HEK293 (cell line): Measurements from ENCODE around the gene ARHGAP22.

Source experiments
- CTCF ChIA-PET: fragments of 350-600 bp; formaldehyde crosslinking; extraction: SDS; loops from one replicate; lab custom pipeline; 2021; ENCODE audit warnings: antibody characterized with exemption; lab: Yijun Ruan, JAX
- POLR2A ChIA-PET: fragments of 300-600 bp; formaldehyde crosslinking; extraction: SDS; loops from one replicate; lab custom pipeline; 2020; ENCODE audit warnings: antibody characterized with exemption, inconsistent platforms; lab: Yijun Ruan, JAX
- H3K27ac ChIP-seq: fragments of 200-500 bp; sonication (Bioruptor generic); 2 replicates; pipeline ENCODE4 v1.5.1; 2014; ENCODE audit warnings: low read depth, low read length, control low read depth, inconsistent platforms; ENCODE audit errors: extremely low read depth
- H3K36me3 ChIP-seq, 2 experiments: fragments of 200-500 bp in 1 of 2; sonication (Bioruptor generic) in 1 of 2; 1 replicate in 1 of 2; 2 replicates in 1 of 2; pipeline ENCODE4 v1.5.1; 2014 to 2017; ENCODE audit warnings: inconsistent platforms in 2 of 2, low read length in 2 of 2; ENCODE audit not compliant: control insufficient read depth in 2 of 2, insufficient read depth in 1 of 2
- H3K4me1 ChIP-seq: fragments of 200-500 bp; sonication (Bioruptor generic); 2 replicates; pipeline ENCODE4 v1.5.1; 2014; ENCODE audit warnings: mild to moderate bottlenecking, low read length, inconsistent platforms; ENCODE audit not compliant: control insufficient read depth, insufficient read depth
- H3K4me3 ChIP-seq: 2 replicates; pipeline ENCODE4 v1.5.1; 2011; ENCODE audit warnings: low read depth, mild to moderate bottlenecking, control low read depth, low read length, moderate library complexity
- H3K9me3 ChIP-seq: fragments of 200-500 bp; sonication (Bioruptor generic); 2 replicates; pipeline ENCODE4 v1.5.1; 2014; ENCODE audit warnings: low read depth, low read length, inconsistent platforms; ENCODE audit not compliant: control insufficient read depth, insufficient read depth
- BCL11B ChIP-seq: fragments of 450-650 bp; formaldehyde crosslinking; IDR thresholded peaks from 2 replicates; pipeline ENCODE4 v1.5.1; 2016; ENCODE audit warnings: low read depth, missing biosample characterization, missing genetic modification characterization
- GLI2 ChIP-seq: fragments of 450-650 bp; formaldehyde crosslinking; IDR thresholded peaks from 2 replicates; pipeline ENCODE4; 2017; ENCODE audit warnings: missing biosample characterization, missing genetic modification characterization, low read depth, borderline replicate concordance
- GLIS2 ChIP-seq: fragments of 450-650 bp; formaldehyde crosslinking; IDR thresholded peaks from 2 replicates; pipeline ENCODE4 v1.5.1; 2016; ENCODE audit warnings: missing biosample characterization, missing genetic modification characterization
- KLF7 ChIP-seq: fragments of 450-650 bp; formaldehyde crosslinking; IDR thresholded peaks from 2 replicates; pipeline ENCODE4 v1.5.1; 2016; ENCODE audit warnings: missing biosample characterization, missing genetic modification characterization, borderline replicate concordance
- KLF8 ChIP-seq: fragments of 450-650 bp; formaldehyde crosslinking; IDR thresholded peaks from 2 replicates; pipeline ENCODE4 v1.5.1; 2016; ENCODE audit warnings: missing biosample characterization, missing genetic modification characterization
- PRDM1 ChIP-seq: fragments of 450-650 bp; formaldehyde crosslinking; IDR thresholded peaks from 2 replicates; pipeline ENCODE4; 2016; ENCODE audit warnings: missing biosample characterization, missing genetic modification characterization
- ZBTB48 ChIP-seq: fragments of 450-650 bp; formaldehyde crosslinking; IDR thresholded peaks from 2 replicates; pipeline ENCODE4 v1.5.1; 2016; ENCODE audit warnings: missing biosample characterization, missing genetic modification characterization
- ZNF133 ChIP-seq: fragments of 450-650 bp; formaldehyde crosslinking; IDR thresholded peaks from 2 replicates; pipeline ENCODE4 v1.5.1; 2016; ENCODE audit warnings: missing biosample characterization, missing genetic modification characterization
- ZNF16 ChIP-seq: fragments of 450-650 bp; formaldehyde crosslinking; IDR thresholded peaks from 2 replicates; pipeline ENCODE4 v1.5.1; 2016; ENCODE audit warnings: low read depth, missing biosample characterization, missing genetic modification characterization
- ZNF175 ChIP-seq: fragments of 450-650 bp; formaldehyde crosslinking; IDR thresholded peaks from 2 replicates; pipeline ENCODE4 v1.5.1; 2016; ENCODE audit warnings: missing biosample characterization, missing genetic modification characterization
- ZNF324 ChIP-seq: fragments of 450-650 bp; formaldehyde crosslinking; IDR thresholded peaks from 2 replicates; pipeline ENCODE4 v1.5.1; 2016; ENCODE audit warnings: missing biosample characterization, missing genetic modification characterization
- ZNF335 ChIP-seq: fragments of 450-650 bp; formaldehyde crosslinking; conservative IDR thresholded peaks from 2 replicates; pipeline ENCODE4 v1.5.1; 2016; ENCODE audit warnings: missing biosample characterization, missing genetic modification characterization
- ZNF350 ChIP-seq: fragments of 450-650 bp; formaldehyde crosslinking; IDR thresholded peaks from 2 replicates; pipeline ENCODE4 v1.5.0; 2017; ENCODE audit warnings: missing biosample characterization, mild to moderate bottlenecking, missing genetic modification characterization
- ZNF391 ChIP-seq: fragments of 450-650 bp; formaldehyde crosslinking; IDR thresholded peaks from 2 replicates; pipeline ENCODE4 v1.5.1; 2016; ENCODE audit warnings: low read depth, missing biosample characterization, missing genetic modification characterization, borderline replicate concordance
- ZNF449 ChIP-seq: fragments of 450-650 bp; formaldehyde crosslinking; IDR thresholded peaks from 2 replicates; pipeline ENCODE4 v1.5.1; 2017; ENCODE audit warnings: missing biosample characterization, mild to moderate bottlenecking, missing genetic modification characterization, moderate library complexity
- ZNF513 ChIP-seq: fragments of 450-650 bp; IDR thresholded peaks from 2 replicates; pipeline ENCODE4 v1.5.1; 2018; ENCODE audit warnings: missing biosample characterization, missing genetic modification characterization
- ZNF521 ChIP-seq: fragments of 450-650 bp; formaldehyde crosslinking; IDR thresholded peaks from 2 replicates; pipeline ENCODE4 v1.5.1; 2017; ENCODE audit warnings: missing biosample characterization, mild to moderate bottlenecking, missing genetic modification characterization
- ZNF555 ChIP-seq: fragments of 450-650 bp; formaldehyde crosslinking; conservative IDR thresholded peaks from 2 replicates; pipeline ENCODE4 v1.5.1; 2017; ENCODE audit warnings: missing biosample characterization, mild to moderate bottlenecking, missing genetic modification characterization, inconsistent platforms
- ZNF571 ChIP-seq: fragments of 450-650 bp; formaldehyde crosslinking; IDR thresholded peaks from 2 replicates; pipeline ENCODE4 v1.5.0; 2017; ENCODE audit warnings: missing biosample characterization, missing genetic modification characterization
- ZNF610 ChIP-seq: fragments of 450-650 bp; formaldehyde crosslinking; IDR thresholded peaks from 2 replicates; pipeline ENCODE4 v1.5.1; 2016; ENCODE audit warnings: missing biosample characterization, missing genetic modification characterization, borderline replicate concordance
- ZNF639 ChIP-seq: fragments of 450-650 bp; formaldehyde crosslinking; IDR thresholded peaks from 2 replicates; pipeline ENCODE4 v1.5.1; 2016; ENCODE audit warnings: missing biosample characterization, missing genetic modification characterization
- ZNF660 ChIP-seq: fragments of 450-650 bp; IDR thresholded peaks from 2 replicates; pipeline ENCODE4 v1.5.1; 2018; ENCODE audit warnings: missing biosample characterization, mild to moderate bottlenecking, missing genetic modification characterization
- ZNF843 ChIP-seq: fragments of 450-650 bp; formaldehyde crosslinking; IDR thresholded peaks from 2 replicates; pipeline ENCODE4 v1.5.1; 2016; ENCODE audit warnings: missing biosample characterization, missing genetic modification characterization
- ZSCAN16 ChIP-seq: fragments of 450-650 bp; formaldehyde crosslinking; IDR thresholded peaks from 2 replicates; pipeline ENCODE4 v1.5.1; 2016; ENCODE audit warnings: missing biosample characterization, missing genetic modification characterization
- ZSCAN23 ChIP-seq: fragments of 450-650 bp; formaldehyde crosslinking; IDR thresholded peaks from 2 replicates; pipeline ENCODE4 v1.5.1; 2016; ENCODE audit warnings: missing biosample characterization, missing genetic modification characterization

ARHGAP22 gene

GRCh38 chr10:48573045-48573444 is 31.8 kb downstream of the ARHGAP22 start:
- no peak overlapping the region for H3K4me3 ChIP-seq
- TF ChIP-seq ZNF513 (tag by site-specific recombination), result no peak
- no peak for TF ChIP-seq ZNF133 (tag by site-specific recombination)
- TF ChIP-seq BCL11B, result no peak
- TF ChIP-seq ZSCAN16 (tag by site-specific recombination), result no peak
- TF ChIP-seq KLF7 (tag by site-specific recombination), result no peak
- TF ChIP-seq, all 188 proteins: peak for 0
- no peaks in the 10 kb centered on the region for H3K4me1 ChIP-seq
- CTCF ChIA-PET, result interaction anchor here (1.1 to 1.5 kb wide), 3 partner anchors 48 to 83 kb away, joined by 4 to 6 read pairs (median 5); no protein-coding TSS in a partner anchor
- H3K27ac ChIP-seq, result no peak overlapping the region
- POLR2A ChIA-PET, result no interaction called here
- H3K9me3 ChIP-seq, result no peaks in the 10 kb centered on the region
- no peaks in the 10 kb centered on the region for H3K36me3 ChIP-seq

- Histone ChIP-seq H3K36me3 (no peaks in the 10 kb centered on the region), H3K9me3 (no peaks in the 10 kb centered on the region), H3K27ac (no peak overlapping the region)
- no peak for TF ChIP-seq ZNF16 (tag by site-specific recombination)
- TF ChIP-seq ZNF350 (tag by site-specific recombination), result no peak
- no peak for TF ChIP-seq ZNF335 (tag by site-specific recombination)
- no peak for TF ChIP-seq ZNF843 (tag by site-specific recombination)
- no peak for TF ChIP-seq ZNF521 (tag by site-specific recombination)
- TF ChIP-seq PRDM1 (tag by site-specific recombination), result no peak
- no peak for TF ChIP-seq ZNF610 (tag by site-specific recombination)
- no peak for TF ChIP-seq ZNF391
- TF ChIP-seq, all 188 proteins: peak for 0
- Histone ChIP-seq H3K4me1 (no peaks in the 10 kb centered on the region), H3K4me3 (no peak overlapping the region)
- POLR2A ChIA-PET, result no interaction called here
- CTCF ChIA-PET, result interaction anchor here (1.1 to 1.5 kb wide), 2 partner anchors 83 to 84 kb away, joined by 4 to 6 read pairs; no protein-coding TSS in a partner anchor
Observed at GRCh38 chr10:48572414-48572813, 32.5 kb downstream of the ARHGAP22 start.

- POLR2A ChIA-PET, result no interaction called here
- CTCF ChIA-PET, result interaction anchor here (1.4 kb wide), 1 partner anchor 87 kb away, joined by 3 read pairs; no protein-coding TSS in a partner anchor
Observed at GRCh38 chr10:48568546-48568945, 36.3 kb downstream of the ARHGAP22 start.

GRCh38 chr10:48568131-48568530 is 36.7 kb downstream of the ARHGAP22 start:
- no peaks in the 10 kb centered on the region for H3K9me3 ChIP-seq
- no peak overlapping the region for H3K4me3 ChIP-seq
- H3K36me3 ChIP-seq, result no peaks in the 10 kb centered on the region
- H3K27ac ChIP-seq, result no peak overlapping the region
- POLR2A ChIA-PET, result no interaction called here
- CTCF ChIA-PET, result interaction anchor here (0.8 to 1.4 kb wide), 2 partner anchors 44 to 88 kb away, joined by 3 read pairs; no protein-coding TSS in a partner anchor
- H3K4me1 ChIP-seq, result no peaks in the 10 kb centered on the region
- TF ChIP-seq KLF8 (tag by site-specific recombination), result no peak
- TF ChIP-seq ZNF639 (tag by site-specific recombination), result no peak
- TF ChIP-seq ZNF449 (tag by site-specific recombination), result no peak
- no peak for TF ChIP-seq ZNF513 (tag by site-specific recombination)
- TF ChIP-seq ZNF175, result no peak
- no peak for TF ChIP-seq ZNF555 (tag by site-specific recombination)
- no peak for TF ChIP-seq ZNF324 (tag by site-specific recombination)
- TF ChIP-seq GLIS2 (tag by site-specific recombination), result no peak
- TF ChIP-seq ZNF571, result no peak
- no peak for TF ChIP-seq ZNF843 (tag by site-specific recombination)

More at GRCh38 chr10:48568546-48568945, 36.3 kb downstream of the ARHGAP22 start:
- TF ChIP-seq ZNF660 (no peak), ZSCAN23 (tag by site-specific recombination) (no peak), ZBTB48 (tag by site-specific recombination) (no peak), GLI2 (tag by site-specific recombination) (no peak)
- Histone ChIP-seq H3K9me3 (no peaks in the 10 kb centered on the region), H3K4me1 (no peaks in the 10 kb centered on the region), H3K27ac (no peak overlapping the region), H3K36me3 (no peaks in the 10 kb centered on the region), H3K4me3 (no peak overlapping the region)
